HepG2 (cell line): Measurements from ENCODE around the gene PSMD5. TPM values are rescaled to one million over a fixed set of nuclear protein-coding genes. Genes with fewer than 3 reads are reported as not detected.

Experiments used
- ATF7 ChIP-seq, 2 experiments: fragments of 450-650 bp in 1 of 2; sonication (generic) in 1 of 2; formaldehyde crosslinking in 1 of 2; IDR thresholded peaks; 2 replicates each; pipeline versions ENCODE4 v1.4.0 to v1.6.1; 2016 to 2020; ENCODE audit warnings: antibody characterized with exemption in 1 of 2, mild to moderate bottlenecking in 1 of 2, missing genetic modification reagents in 1 of 2
- ETV5 ChIP-seq: IDR thresholded peaks from 2 replicates; pipeline ENCODE4 v1.6.1; 2018; ENCODE audit warnings: missing biosample characterization, missing genetic modification reagents, inconsistent platforms, borderline replicate concordance
- GABPB1 ChIP-seq: IDR thresholded peaks from 2 replicates; pipeline ENCODE4 v1.6.1; 2016; ENCODE audit warnings: mild to moderate bottlenecking, missing genetic modification reagents, moderate library complexity, missing compliant biosample characterization
- HMG20B ChIP-seq: conservative IDR thresholded peaks from 2 replicates; pipeline ENCODE4 v1.6.1; 2016; ENCODE audit warnings: missing genetic modification reagents, missing compliant biosample characterization
- KMT2A ChIP-seq: sonication (generic); formaldehyde crosslinking; IDR thresholded peaks from 2 replicates; pipeline ENCODE4 v1.4.0; 2020; ENCODE audit warnings: missing genetic modification reagents
- MBD4 ChIP-seq: IDR thresholded peaks from 2 replicates; pipeline ENCODE4 v1.6.1; 2012; ENCODE audit warnings: low read length, inconsistent platforms, borderline replicate concordance
- NFIB ChIP-seq: sonication (generic); formaldehyde crosslinking; IDR thresholded peaks from 2 replicates; pipeline ENCODE4 v1.9.0; 2021; ENCODE audit warnings: missing genetic modification reagents, mild to moderate bottlenecking, borderline replicate concordance
- NONO ChIP-seq, 2 experiments: fragments of 450-650 bp in 1 of 2; sonication (generic) in 1 of 2; formaldehyde crosslinking in 1 of 2; IDR thresholded peaks in 1 of 2; conservative IDR thresholded peaks in 1 of 2; 2 replicates each; pipeline versions ENCODE4 v1.6.1 to v1.8.0; 2017 to 2022; ENCODE audit warnings: mild to moderate bottlenecking in 1 of 2, missing genetic modification reagents in 1 of 2, moderate library complexity in 1 of 2
- NR2C2 ChIP-seq: sonication (generic); formaldehyde crosslinking; IDR thresholded peaks from 2 replicates; pipeline ENCODE4 v1.4.0; 2020; ENCODE audit warnings: missing genetic modification reagents, mild to moderate bottlenecking, moderate library complexity, borderline replicate concordance
- RAD51 ChIP-seq: fragments of 450-650 bp; IDR thresholded peaks from 2 replicates; pipeline ENCODE4 v1.6.1; 2016; ENCODE audit warnings: borderline replicate concordance
- SOX5 ChIP-seq: IDR thresholded peaks from 2 replicates; pipeline ENCODE4 v1.6.1; 2016; ENCODE audit warnings: borderline replicate concordance
- SRSF1 ChIP-seq: fragments of 200-400 bp; formaldehyde crosslinking; optimal IDR thresholded peaks from 2 replicates; pipeline ENCODE3; 2017; ENCODE audit warnings: mild to moderate bottlenecking, low read depth, low read length, moderate library complexity
- STAT5B ChIP-seq: sonication (generic); formaldehyde crosslinking; IDR thresholded peaks from 2 replicates; pipeline ENCODE4 v1.4.0; 2020; ENCODE audit warnings: missing genetic modification reagents
- U2AF1 ChIP-seq: fragments of 200-400 bp; formaldehyde crosslinking; optimal IDR thresholded peaks from 2 replicates; pipeline ENCODE3; 2017; ENCODE audit warnings: mild to moderate bottlenecking, low read depth, low read length
- ZNF234 ChIP-seq: sonication (generic); formaldehyde crosslinking; conservative IDR thresholded peaks from 2 replicates; pipeline ENCODE4 v1.5.1; 2020; ENCODE audit warnings: mild to moderate bottlenecking, missing genetic modification reagents
- ZNF547 ChIP-seq: sonication (generic); formaldehyde crosslinking; IDR thresholded peaks from 2 replicates; pipeline ENCODE4 v1.5.1; 2020; ENCODE audit warnings: mild to moderate bottlenecking, missing genetic modification reagents
- ZNF557 ChIP-seq: sonication (generic); formaldehyde crosslinking; IDR thresholded peaks from 2 replicates; pipeline ENCODE4 v1.4.0; 2020; ENCODE audit warnings: missing genetic modification reagents
- ZNF672 ChIP-seq: sonication (generic); formaldehyde crosslinking; IDR thresholded peaks from 2 replicates; pipeline ENCODE4 v1.8.1; 2022; ENCODE audit warnings: missing genetic modification reagents
- ZNF674 ChIP-seq: sonication (generic); formaldehyde crosslinking; IDR thresholded peaks from 2 replicates; pipeline ENCODE4 v1.5.0; 2020; ENCODE audit warnings: low read depth, mild to moderate bottlenecking, missing genetic modification reagents
- ZNF687 ChIP-seq: sonication (generic); formaldehyde crosslinking; IDR thresholded peaks from 2 replicates; pipeline ENCODE4 v1.5.1; 2020; ENCODE audit warnings: mild to moderate bottlenecking, missing genetic modification reagents, moderate library complexity
- ZNF720 ChIP-seq: sonication (generic); formaldehyde crosslinking; IDR thresholded peaks from 2 replicates; pipeline ENCODE4 v1.4.0; 2020; ENCODE audit warnings: missing genetic modification reagents
- polyA plus RNA-seq, 8 experiments: library from polyadenylated mRNA; depleted of rRNA in 3 of 8; stranded (reverse) in 7 of 8; unstranded in 1 of 8; fragments of >200 nt; fragmentation: Illumina TruSeq in 4 of 8; extraction: Trizol in 4 of 8; gene quantifications; 2 replicates each; pipeline versions ENCODE4 v1.2.1 to v1.2.3, GENCODE V29; 2011 to 2016; ENCODE audit warnings: low read depth in 4 of 8, missing spikeins in 1 of 8, mixed read lengths in 1 of 8; ENCODE audit not compliant: insufficient read depth in 1 of 8
- total RNA-seq, 5 experiments: library from RNA; depleted of rRNA; stranded (reverse); fragments of >200 nt; fragmentation: Illumina TruSeq; extraction: Trizol; gene quantifications; 2 replicates each; pipeline ENCODE4 v1.2.3, GENCODE V29; 2016; ENCODE audit warnings: low read depth in 1 of 5
- TF ChIP-seq, protein P1 (sequence below): sonication (generic); formaldehyde crosslinking; conservative IDR thresholded peaks from 2 replicates; pipeline ENCODE4 v1.8.0; 2022; ENCODE audit warnings: missing genetic modification reagents
- TF ChIP-seq, protein P2 (sequence below): IDR thresholded peaks from 2 replicates; pipeline ENCODE4 v1.6.1; 2016; ENCODE audit warnings: missing compliant biosample characterization, missing genetic modification reagents, borderline replicate concordance

The PSMD5 gene
- total and polyA plus RNA-seq, 2 of the 13 experiments (the other 11 are each of a cell fraction or from before 2014, with no cell fraction given): 12.7 to 18.1 TPM

DNA sequence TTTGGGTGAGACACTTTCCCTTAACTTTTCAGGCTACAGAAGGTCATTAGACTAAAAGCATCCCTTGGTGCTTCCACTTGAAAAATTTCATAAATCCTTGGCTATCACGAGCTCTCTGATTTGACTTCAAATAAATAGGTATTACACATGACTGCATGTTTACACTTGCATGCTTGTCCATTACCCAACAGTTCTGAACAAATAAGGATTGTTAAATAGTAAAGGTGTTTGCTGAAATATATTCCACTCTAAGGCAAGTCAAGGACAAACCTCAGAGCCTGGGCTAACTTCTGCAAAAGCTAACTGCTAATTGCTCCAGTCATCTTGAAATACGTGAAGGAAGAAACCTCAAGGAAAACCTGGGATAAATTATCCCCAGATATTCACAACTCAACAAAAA, 64.0 kb downstream of the PSMD5 start (continued):
- no peak for TF ChIP-seq ZNF687
- TF ChIP-seq, protein P1, sequence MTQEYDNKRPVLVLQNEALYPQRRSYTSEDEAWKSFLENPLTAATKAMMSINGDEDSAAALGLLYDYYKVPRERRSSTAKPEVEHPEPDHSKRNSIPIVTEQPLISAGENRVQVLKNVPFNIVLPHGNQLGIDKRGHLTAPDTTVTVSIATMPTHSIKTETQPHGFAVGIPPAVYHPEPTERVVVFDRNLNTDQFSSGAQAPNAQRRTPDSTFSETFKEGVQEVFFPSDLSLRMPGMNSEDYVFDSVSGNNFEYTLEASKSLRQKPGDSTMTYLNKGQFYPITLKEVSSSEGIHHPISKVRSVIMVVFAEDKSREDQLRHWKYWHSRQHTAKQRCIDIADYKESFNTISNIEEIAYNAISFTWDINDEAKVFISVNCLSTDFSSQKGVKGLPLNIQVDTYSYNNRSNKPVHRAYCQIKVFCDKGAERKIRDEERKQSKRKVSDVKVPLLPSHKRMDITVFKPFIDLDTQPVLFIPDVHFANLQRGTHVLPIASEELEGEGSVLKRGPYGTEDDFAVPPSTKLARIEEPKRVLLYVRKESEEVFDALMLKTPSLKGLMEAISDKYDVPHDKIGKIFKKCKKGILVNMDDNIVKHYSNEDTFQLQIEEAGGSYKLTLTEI (CRISPR knock-in tag): no peak
- TF ChIP-seq U2AF1: no peak
- peak; percentile 46; the same call in 1 of the 2 replicates for TF ChIP-seq NR2C2
- TF ChIP-seq ZNF557 (CRISPR knock-in tag): no peak
- TF ChIP-seq SOX5 (CRISPR knock-in tag): peak; percentile 87
- TF ChIP-seq STAT5B: no peak
- peak; percentile 84 for TF ChIP-seq HMG20B (CRISPR knock-in tag)
- no peak for TF ChIP-seq ZNF672 (CRISPR knock-in tag)
- TF ChIP-seq GABPB1: no peak
- TF ChIP-seq MBD4: 0 out of 2 replicates have a peak, but pooled peaks have one; percentile 56
- TF ChIP-seq ZNF674 (CRISPR knock-in tag): no peak
- TF ChIP-seq SRSF1: no peak
- no peak for TF ChIP-seq ETV5 (CRISPR knock-in tag)
- peak; percentile 13; the same call in 1 of the 2 replicates for TF ChIP-seq ATF7 (IDR thresholded peaks at IDR 0.05)
- TF ChIP-seq ATF7 (CRISPR knock-in tag; IDR thresholded peaks at IDR 0.05): no peak
- no peak for TF ChIP-seq NONO (IDR thresholded peaks at IDR 0.05)
- peak; percentile 46; the same call in 1 of the 2 replicates for TF ChIP-seq NONO (CRISPR knock-in tag; conservative IDR thresholded peaks at IDR 0.05)
- TF ChIP-seq, protein P2, sequence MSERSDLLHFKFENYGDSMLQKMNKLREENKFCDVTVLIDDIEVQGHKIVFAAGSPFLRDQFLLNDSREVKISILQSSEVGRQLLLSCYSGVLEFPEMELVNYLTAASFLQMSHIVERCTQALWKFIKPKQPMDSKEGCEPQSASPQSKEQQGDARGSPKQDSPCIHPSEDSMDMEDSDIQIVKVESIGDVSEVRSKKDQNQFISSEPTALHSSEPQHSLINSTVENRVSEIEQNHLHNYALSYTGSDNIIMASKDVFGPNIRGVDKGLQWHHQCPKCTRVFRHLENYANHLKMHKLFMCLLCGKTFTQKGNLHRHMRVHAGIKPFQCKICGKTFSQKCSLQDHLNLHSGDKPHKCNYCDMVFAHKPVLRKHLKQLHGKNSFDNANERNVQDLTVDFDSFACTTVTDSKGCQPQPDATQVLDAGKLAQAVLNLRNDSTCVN: no peak
- no peak for TF ChIP-seq RAD51
- no peak for TF ChIP-seq NFIB (CRISPR knock-in tag)
- TF ChIP-seq KMT2A (CRISPR knock-in tag): no peak; the same call in 1 of the 2 replicates
- TF ChIP-seq ZNF547 (CRISPR knock-in tag): no peak
- no peak for TF ChIP-seq ZNF720 (CRISPR knock-in tag)
- no peak for TF ChIP-seq ZNF234 (CRISPR knock-in tag)
